Endodermal cell (in vitro differentiated cells): ENCODE measurements around the gene ZNF536. TPM values are rescaled to one million over a fixed set of nuclear protein-coding genes. Genes with fewer than 3 reads are reported as not detected.
A peak's percentile ranks its signal among the peaks of the same experiment; 100 is the strongest.

Source experiments
- DNase-seq: peaks from one replicate; pipeline ENCODE4 v3.0.0-alpha.2; 2017
- H3K27ac ChIP-seq: 2 replicates; pipeline ENCODE4 v1.5.1; 2013; ENCODE audit warnings: mild to moderate bottlenecking, low read depth, low read length, moderate library complexity
- H3K27me3 ChIP-seq: 2 replicates; pipeline ENCODE4 v1.6.1; 2013; ENCODE audit warnings: mild to moderate bottlenecking, low read length, moderate library complexity; ENCODE audit not compliant: insufficient read depth, control insufficient read depth, poor library complexity, severe bottlenecking
- H3K36me3 ChIP-seq: 2 replicates; pipeline ENCODE4 v1.7.0; 2013; ENCODE audit warnings: mild to moderate bottlenecking, low read length, moderate library complexity; ENCODE audit not compliant: control insufficient read depth, insufficient read depth
- H3K4me1 ChIP-seq: one replicate; pipeline ENCODE4 v1.7.0; 2013; ENCODE audit warnings: low read length; ENCODE audit not compliant: control insufficient read depth, insufficient read depth
- H3K4me3 ChIP-seq: 2 replicates; pipeline ENCODE4 v1.5.1; 2013; ENCODE audit warnings: mild to moderate bottlenecking, low read length, moderate library complexity
- H3K9ac ChIP-seq: 2 replicates; pipeline ENCODE4 v1.6.1; 2013; ENCODE audit warnings: mild to moderate bottlenecking, low read length, moderate library complexity; ENCODE audit not compliant: poor library complexity, severe bottlenecking; ENCODE audit errors: extremely low read depth
- H3K9me3 ChIP-seq: 2 replicates; pipeline ENCODE4 v1.6.1; 2013; ENCODE audit warnings: mild to moderate bottlenecking, low read length, moderate library complexity; ENCODE audit not compliant: control insufficient read depth
- H3K27ac Mint-ChIP-seq: 2 replicates; pipeline ENCODE4 v1.8.0; 2020; ENCODE audit warnings: mixed read lengths
- H3K27me3 Mint-ChIP-seq: 2 replicates; pipeline ENCODE4 v1.8.0; 2021; ENCODE audit warnings: mild to moderate bottlenecking, mixed read lengths; ENCODE audit not compliant: insufficient read depth
- H3K36me3 Mint-ChIP-seq: 2 replicates; pipeline ENCODE4 v1.8.0; 2020; ENCODE audit warnings: low read depth, mixed read lengths
- H3K4me1 Mint-ChIP-seq: 2 replicates; pipeline ENCODE4 v1.8.0; 2020; ENCODE audit warnings: mixed read lengths
- H3K4me3 Mint-ChIP-seq: 2 replicates; pipeline ENCODE4 v1.8.0; 2020; ENCODE audit warnings: mild to moderate bottlenecking, moderate library complexity, mixed read lengths
- H3K9me3 Mint-ChIP-seq: 2 replicates; pipeline ENCODE4 v1.8.0; 2020; ENCODE audit warnings: mild to moderate bottlenecking, mixed read lengths
- CTCF ChIP-seq: fragments of 200-600 bp; sonication (generic); conservative IDR thresholded peaks from 2 replicates; pipeline ENCODE4 v1.5.0; 2021; ENCODE audit warnings: antibody characterized with exemption, mild to moderate bottlenecking
- WGBS, 2 experiments: methylation state at CpG; one replicate each; pipeline versions ENCODE4 v1.1.5 to v1.1.7; 2013; ENCODE audit warnings: missing lambda C conversion rate in 2 of 2, mixed read lengths in 1 of 2; ENCODE audit not compliant: insufficient coverage in 1 of 2, insufficient read length in 1 of 2; 5-methylcytosine and 5-hydroxymethylcytosine counted together
- total RNA-seq, 2 donors: library from RNA; stranded (reverse); fragmentation: NEBNext Ultra II Directional in 1 of 2; extraction: Animal tissue kit (Norgen Biotek cat#: 25700) in 1 of 2; gene quantifications; 2 replicates in 1 of 2; 3 replicates in 1 of 2; pipeline ENCODE4 v1.2.1, GENCODE V29; 2021

The ZNF536 gene
- total RNA-seq, 2 donors from 2014 or later = not detected

- Histone ChIP-seq H3K27me3 (no peaks in the 10 kb centered on the region), H3K27ac (peak overlapping the region; percentile 93), H3K4me1 (no peaks in the 10 kb centered on the region), H3K9me3 (no peaks in the 10 kb centered on the region), H3K36me3 (no peaks in the 10 kb centered on the region), H3K4me3 (no peak overlapping the region), H3K9ac (no peak overlapping the region)
- Mint-ChIP-seq H3K4me1 (peaks cover 26% of the 10 kb centered on the region), H3K9me3 (no peaks in the 10 kb centered on the region), H3K36me3 (no peaks in the 10 kb centered on the region), H3K27me3 (no peaks in the 10 kb centered on the region), H3K27ac (no peak overlapping the region), H3K4me3 (no peak overlapping the region)
- TF ChIP-seq CTCF = no peak
- 28% methylated on average over 7 of the region's 7 CpGs; no CpG with 5 or more reads in 1 of the 2 experiments for WGBS, 2 experiments
- DNase-seq = peak; percentile 78
Measured at GRCh38 chr19:30450100-30450499, 77.9 kb downstream of the ZNF536 start.

DNA sequence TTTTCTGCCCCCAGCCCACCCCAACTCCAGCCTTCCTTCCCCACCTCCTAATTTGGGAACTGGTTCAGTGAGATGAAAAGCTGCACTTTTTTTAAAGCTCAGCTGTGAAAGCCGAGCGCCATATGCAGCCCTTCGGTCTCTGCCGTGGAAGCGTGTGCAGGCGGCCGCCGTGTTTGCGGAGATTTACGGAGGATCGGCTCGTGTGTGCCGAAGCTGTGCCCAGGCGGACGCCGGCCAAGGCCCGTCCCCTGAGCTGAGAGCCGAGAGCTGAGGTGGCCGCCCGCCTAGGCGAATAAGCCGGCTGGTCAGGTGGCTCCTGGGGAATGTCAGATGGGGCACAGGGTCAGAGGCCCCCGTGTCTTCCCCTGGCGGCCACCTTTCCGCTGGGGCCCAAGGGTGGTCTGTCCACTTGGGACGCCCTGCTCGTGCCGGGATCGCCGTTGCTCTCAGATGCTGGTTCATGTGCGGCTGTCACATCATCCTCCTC, 78.7 kb downstream of the ZNF536 start:
- Histone ChIP-seq H3K27me3 (no peaks in the 10 kb centered on the region), H3K36me3 (no peaks in the 10 kb centered on the region), H3K4me1 (no peaks in the 10 kb centered on the region), H3K4me3 (no peak overlapping the region), H3K9ac (no peak overlapping the region), H3K9me3 (no peaks in the 10 kb centered on the region), H3K27ac (no peak overlapping the region)
- no peak for DNase-seq
- Mint-ChIP-seq H3K27me3 (no peaks in the 10 kb centered on the region), H3K9me3 (no peaks in the 10 kb centered on the region), H3K4me1 (peaks cover 26% of the 10 kb centered on the region), H3K4me3 (no peak overlapping the region), H3K27ac (no peak overlapping the region), H3K36me3 (no peaks in the 10 kb centered on the region)
- TF ChIP-seq CTCF = no peak
- WGBS, 2 experiments = 94 to 96% methylated on average over 21 to 31 of the region's 31 CpGs

GRCh38 chr19:30452931-30453330, 80.7 kb downstream of the ZNF536 start:
- no peak overlapping the region for H3K27ac Mint-ChIP-seq
- no peaks in the 10 kb centered on the region for H3K36me3 Mint-ChIP-seq
- no peak overlapping the region for H3K4me3 Mint-ChIP-seq
- 75 to 94% methylated on average over 1 to 7 of the region's 7 CpGs for WGBS, 2 experiments
- H3K27me3 Mint-ChIP-seq = no peaks in the 10 kb centered on the region
- no peak for TF ChIP-seq CTCF
- no peaks in the 10 kb centered on the region for H3K36me3 ChIP-seq
- H3K4me1 ChIP-seq = no peaks in the 10 kb centered on the region
- H3K9me3 ChIP-seq = no peaks in the 10 kb centered on the region
- H3K4me3 ChIP-seq = no peak overlapping the region
- peaks cover 22% of the 10 kb centered on the region for H3K4me1 Mint-ChIP-seq
- DNase-seq = no peak
- H3K9ac ChIP-seq = no peak overlapping the region
- no peaks in the 10 kb centered on the region for H3K27me3 ChIP-seq
- H3K9me3 Mint-ChIP-seq = no peaks in the 10 kb centered on the region
- H3K27ac ChIP-seq = no peak overlapping the region
